H1 (cell line): ENCODE data around the gene ALG2. TPM values are rescaled to one million over a fixed set of nuclear protein-coding genes. Genes with fewer than 3 reads are reported as not detected.

ENCODE experiments used
- BACH1 ChIP-seq: IDR thresholded peaks from 2 replicates; pipeline ENCODE4 v1.6.1; 2012; ENCODE audit warnings: low read length, improper control_type of control experiment
- CBX8 ChIP-seq: fragments of 300-800, 300-1000 bp; sonication (generic); IDR thresholded peaks from 2 replicates; pipeline ENCODE4 v1.7.1; 2016; ENCODE audit warnings: low read depth, low read length, borderline replicate concordance
- MAFK ChIP-seq: IDR thresholded peaks from 2 replicates; pipeline ENCODE4 v1.6.1; 2012; ENCODE audit warnings: low read depth, mild to moderate bottlenecking, improper control_type of control experiment, low read length
- NANOG ChIP-seq: IDR thresholded peaks from 2 replicates; pipeline ENCODE4 v1.6.1; 2011; ENCODE audit warnings: low read length, low read depth, mild to moderate bottlenecking, inconsistent platforms; ENCODE audit not compliant: insufficient read depth, poor library complexity, severe bottlenecking
- POLR2A ChIP-seq, 2 experiments: IDR thresholded peaks; 1 replicate in 1 of 2; 2 replicates in 1 of 2; pipeline ENCODE4 v1.6.1; 2011; ENCODE audit warnings: low read depth in 2 of 2, low read length in 2 of 2, mild to moderate bottlenecking in 2 of 2; ENCODE audit errors: control extremely low read depth in 1 of 2
- POU5F1 ChIP-seq: IDR thresholded peaks from 2 replicates; pipeline ENCODE4 v1.6.1; 2011; ENCODE audit warnings: low read depth, mild to moderate bottlenecking, low read length, moderate library complexity
- RFX5 ChIP-seq: IDR thresholded peaks from 2 replicates; pipeline ENCODE4 v1.6.1; 2011; ENCODE audit warnings: low read depth, low read length, improper control_type of control experiment, borderline replicate concordance
- SRF ChIP-seq: IDR thresholded peaks from 2 replicates; pipeline ENCODE4 v1.6.1; 2011; ENCODE audit warnings: mild to moderate bottlenecking, low read depth, low read length, moderate library complexity
- TAF7 ChIP-seq: optimal IDR thresholded peaks from 2 replicates; pipeline ENCODE3; 2011; ENCODE audit warnings: low read depth, mild to moderate bottlenecking, inconsistent platforms, low read length, moderate library complexity, borderline replicate concordance
- YY1 ChIP-seq: IDR thresholded peaks from 2 replicates; pipeline ENCODE4 v1.6.1; 2011; ENCODE audit warnings: low read depth, mild to moderate bottlenecking, low read length
- polyA plus RNA-seq, 7 experiments: library from polyadenylated mRNA; depleted of rRNA in 3 of 7; stranded (reverse) in 5 of 7; unstranded in 2 of 7; fragments of >200 nt in 5 of 7; fragments of 200-250 nt in 2 of 7; gene quantifications; 1 replicate in 5 of 7; 2 replicates in 1 of 7; 4 replicates in 1 of 7; pipeline versions ENCODE4 v1.2.1 to v1.2.3, GENCODE V29; 2011 to 2013; ENCODE audit warnings: missing spikeins in 2 of 7, mixed read lengths in 2 of 7
- total RNA-seq: library from RNA; stranded (reverse); fragmentation: NEBNext Ultra II Directional; extraction: Animal tissue kit (Norgen Biotek cat#: 25700); gene quantifications from 2 replicates; pipeline ENCODE4 v1.2.1, GENCODE V29; 2021
- TF ChIP-seq, protein P1 (sequence below): fragments of 300-600 bp; sonication (generic); IDR thresholded peaks from 2 replicates; pipeline ENCODE4 v1.7.1; 2012; ENCODE audit warnings: low read length, moderate library complexity, mild to moderate bottlenecking, inconsistent platforms; ENCODE audit not compliant: insufficient replicate concordance
- TF ChIP-seq, protein P2 (sequence below): IDR thresholded peaks from 2 replicates; pipeline ENCODE4 v1.6.1; 2012; ENCODE audit warnings: inconsistent platforms

The ALG2 gene
- total and polyA plus RNA-seq, 2 of the 8 experiments (the other 6 are each of a cell fraction or from before 2014, with no cell fraction given) = 27.1 to 30.7 TPM

DNA sequence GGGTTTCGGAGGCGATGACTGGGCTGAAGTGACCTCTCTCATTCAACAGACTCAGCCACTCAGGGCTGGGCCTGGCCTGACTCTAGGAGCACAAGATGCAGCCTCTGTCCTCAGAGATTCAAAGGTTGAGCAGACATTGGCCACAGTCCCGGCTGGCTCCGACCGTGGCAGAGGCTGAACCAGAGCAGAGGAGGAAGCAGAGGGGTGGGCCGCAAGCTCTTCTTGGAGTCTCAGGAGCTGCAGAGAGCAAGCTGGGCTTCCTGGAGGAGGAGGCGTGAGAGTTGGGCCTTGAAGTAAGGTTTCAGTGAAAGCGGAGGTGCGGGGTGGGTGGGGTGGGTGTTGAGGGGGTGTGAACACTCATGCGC, 37.6 kb downstream of the ALG2 start (continued):
- TF ChIP-seq, protein P1, sequence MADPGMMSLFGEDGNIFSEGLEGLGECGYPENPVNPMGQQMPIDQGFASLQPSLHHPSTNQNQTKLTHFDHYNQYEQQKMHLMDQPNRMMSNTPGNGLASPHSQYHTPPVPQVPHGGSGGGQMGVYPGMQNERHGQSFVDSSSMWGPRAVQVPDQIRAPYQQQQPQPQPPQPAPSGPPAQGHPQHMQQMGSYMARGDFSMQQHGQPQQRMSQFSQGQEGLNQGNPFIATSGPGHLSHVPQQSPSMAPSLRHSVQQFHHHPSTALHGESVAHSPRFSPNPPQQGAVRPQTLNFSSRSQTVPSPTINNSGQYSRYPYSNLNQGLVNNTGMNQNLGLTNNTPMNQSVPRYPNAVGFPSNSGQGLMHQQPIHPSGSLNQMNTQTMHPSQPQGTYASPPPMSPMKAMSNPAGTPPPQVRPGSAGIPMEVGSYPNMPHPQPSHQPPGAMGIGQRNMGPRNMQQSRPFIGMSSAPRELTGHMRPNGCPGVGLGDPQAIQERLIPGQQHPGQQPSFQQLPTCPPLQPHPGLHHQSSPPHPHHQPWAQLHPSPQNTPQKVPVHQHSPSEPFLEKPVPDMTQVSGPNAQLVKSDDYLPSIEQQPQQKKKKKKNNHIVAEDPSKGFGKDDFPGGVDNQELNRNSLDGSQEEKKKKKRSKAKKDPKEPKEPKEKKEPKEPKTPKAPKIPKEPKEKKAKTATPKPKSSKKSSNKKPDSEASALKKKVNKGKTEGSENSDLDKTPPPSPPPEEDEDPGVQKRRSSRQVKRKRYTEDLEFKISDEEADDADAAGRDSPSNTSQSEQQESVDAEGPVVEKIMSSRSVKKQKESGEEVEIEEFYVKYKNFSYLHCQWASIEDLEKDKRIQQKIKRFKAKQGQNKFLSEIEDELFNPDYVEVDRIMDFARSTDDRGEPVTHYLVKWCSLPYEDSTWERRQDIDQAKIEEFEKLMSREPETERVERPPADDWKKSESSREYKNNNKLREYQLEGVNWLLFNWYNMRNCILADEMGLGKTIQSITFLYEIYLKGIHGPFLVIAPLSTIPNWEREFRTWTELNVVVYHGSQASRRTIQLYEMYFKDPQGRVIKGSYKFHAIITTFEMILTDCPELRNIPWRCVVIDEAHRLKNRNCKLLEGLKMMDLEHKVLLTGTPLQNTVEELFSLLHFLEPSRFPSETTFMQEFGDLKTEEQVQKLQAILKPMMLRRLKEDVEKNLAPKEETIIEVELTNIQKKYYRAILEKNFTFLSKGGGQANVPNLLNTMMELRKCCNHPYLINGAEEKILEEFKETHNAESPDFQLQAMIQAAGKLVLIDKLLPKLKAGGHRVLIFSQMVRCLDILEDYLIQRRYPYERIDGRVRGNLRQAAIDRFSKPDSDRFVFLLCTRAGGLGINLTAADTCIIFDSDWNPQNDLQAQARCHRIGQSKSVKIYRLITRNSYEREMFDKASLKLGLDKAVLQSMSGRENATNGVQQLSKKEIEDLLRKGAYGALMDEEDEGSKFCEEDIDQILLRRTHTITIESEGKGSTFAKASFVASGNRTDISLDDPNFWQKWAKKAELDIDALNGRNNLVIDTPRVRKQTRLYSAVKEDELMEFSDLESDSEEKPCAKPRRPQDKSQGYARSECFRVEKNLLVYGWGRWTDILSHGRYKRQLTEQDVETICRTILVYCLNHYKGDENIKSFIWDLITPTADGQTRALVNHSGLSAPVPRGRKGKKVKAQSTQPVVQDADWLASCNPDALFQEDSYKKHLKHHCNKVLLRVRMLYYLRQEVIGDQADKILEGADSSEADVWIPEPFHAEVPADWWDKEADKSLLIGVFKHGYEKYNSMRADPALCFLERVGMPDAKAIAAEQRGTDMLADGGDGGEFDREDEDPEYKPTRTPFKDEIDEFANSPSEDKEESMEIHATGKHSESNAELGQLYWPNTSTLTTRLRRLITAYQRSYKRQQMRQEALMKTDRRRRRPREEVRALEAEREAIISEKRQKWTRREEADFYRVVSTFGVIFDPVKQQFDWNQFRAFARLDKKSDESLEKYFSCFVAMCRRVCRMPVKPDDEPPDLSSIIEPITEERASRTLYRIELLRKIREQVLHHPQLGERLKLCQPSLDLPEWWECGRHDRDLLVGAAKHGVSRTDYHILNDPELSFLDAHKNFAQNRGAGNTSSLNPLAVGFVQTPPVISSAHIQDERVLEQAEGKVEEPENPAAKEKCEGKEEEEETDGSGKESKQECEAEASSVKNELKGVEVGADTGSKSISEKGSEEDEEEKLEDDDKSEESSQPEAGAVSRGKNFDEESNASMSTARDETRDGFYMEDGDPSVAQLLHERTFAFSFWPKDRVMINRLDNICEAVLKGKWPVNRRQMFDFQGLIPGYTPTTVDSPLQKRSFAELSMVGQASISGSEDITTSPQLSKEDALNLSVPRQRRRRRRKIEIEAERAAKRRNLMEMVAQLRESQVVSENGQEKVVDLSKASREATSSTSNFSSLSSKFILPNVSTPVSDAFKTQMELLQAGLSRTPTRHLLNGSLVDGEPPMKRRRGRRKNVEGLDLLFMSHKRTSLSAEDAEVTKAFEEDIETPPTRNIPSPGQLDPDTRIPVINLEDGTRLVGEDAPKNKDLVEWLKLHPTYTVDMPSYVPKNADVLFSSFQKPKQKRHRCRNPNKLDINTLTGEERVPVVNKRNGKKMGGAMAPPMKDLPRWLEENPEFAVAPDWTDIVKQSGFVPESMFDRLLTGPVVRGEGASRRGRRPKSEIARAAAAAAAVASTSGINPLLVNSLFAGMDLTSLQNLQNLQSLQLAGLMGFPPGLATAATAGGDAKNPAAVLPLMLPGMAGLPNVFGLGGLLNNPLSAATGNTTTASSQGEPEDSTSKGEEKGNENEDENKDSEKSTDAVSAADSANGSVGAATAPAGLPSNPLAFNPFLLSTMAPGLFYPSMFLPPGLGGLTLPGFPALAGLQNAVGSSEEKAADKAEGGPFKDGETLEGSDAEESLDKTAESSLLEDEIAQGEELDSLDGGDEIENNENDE = no peak
- no peak for TF ChIP-seq NANOG
- TF ChIP-seq, protein P2, sequence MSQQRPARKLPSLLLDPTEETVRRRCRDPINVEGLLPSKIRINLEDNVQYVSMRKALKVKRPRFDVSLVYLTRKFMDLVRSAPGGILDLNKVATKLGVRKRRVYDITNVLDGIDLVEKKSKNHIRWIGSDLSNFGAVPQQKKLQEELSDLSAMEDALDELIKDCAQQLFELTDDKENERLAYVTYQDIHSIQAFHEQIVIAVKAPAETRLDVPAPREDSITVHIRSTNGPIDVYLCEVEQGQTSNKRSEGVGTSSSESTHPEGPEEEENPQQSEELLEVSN = no peak
- TF ChIP-seq YY1 = no peak
- TF ChIP-seq CBX8 = no peak
- TF ChIP-seq MAFK = no peak
- TF ChIP-seq POLR2A (IDR thresholded peaks at IDR 0.05; ENCODE audit: control extremely low read depth in 1 of 2, low read depth in 2 of 2, low read length in 2 of 2) = no peak
- TF ChIP-seq SRF = no peak
- TF ChIP-seq RFX5 = no peak
- TF ChIP-seq TAF7 = no peak
- TF ChIP-seq BACH1 = no peak
- TF ChIP-seq POU5F1 = no peak
